ENCODE data around the gene SGSH. TPM values are rescaled to one million over a fixed set of nuclear protein-coding genes. Genes with fewer than 3 reads are reported as not detected.

Gene SGSH
- total and polyA plus RNA-seq, 3 donors from 2014 or later: 19.8 to 50.3 (median 29.7) TPM

GRCh38 chr17:80265205-80266068, 45.3 kb upstream of the SGSH start:
- intact Hi-C loops (cut with DNase I; ENCODE audit: low total_unique reads): no loop called here
- Histone ChIP-seq H3K36me3 (ENCODE audit: low read depth, missing control alignments) (no peaks in the 10 kb centered on the region), H3K27me3 (no peaks in the 10 kb centered on the region), H3K4me3 (no peak overlapping the region), H3K4me1 (peaks cover 18% of the 10 kb centered on the region), H3K9me3 (no peaks in the 10 kb centered on the region), H3K27ac (no peak overlapping the region)
- no peak for TF ChIP-seq POLR2A (IDR thresholded peaks at IDR 0.05)
- no peak for TF ChIP-seq CTCF (IDR thresholded peaks at IDR 0.05)
- 95% methylated on average over 17 of the region's 17 CpGs for WGBS, 2 donors
- DNase-seq: no peak

GRCh38 chr17:80264205-80265075, 44.3 kb upstream of the SGSH start:
- Histone ChIP-seq H3K27me3 (no peaks in the 10 kb centered on the region), H3K9me3 (no peaks in the 10 kb centered on the region), H3K4me1 (peaks cover 23% of the 10 kb centered on the region), H3K27ac (peak overlapping the region in 1 of 2 donors; percentile 59), H3K36me3 (ENCODE audit: low read depth, missing control alignments) (no peaks in the 10 kb centered on the region), H3K4me3 (peak overlapping the region in 1 of 2 donors; percentile 34)
- intact Hi-C loops (cut with DNase I; ENCODE audit: low total_unique reads): no loop called here
- TF ChIP-seq POLR2A (IDR thresholded peaks at IDR 0.05): no peak
- no peak for TF ChIP-seq CTCF (IDR thresholded peaks at IDR 0.05)
- 82 to 84% methylated on average over 19 of the region's 19 CpGs for WGBS, 2 donors
- DNase-seq: no peak

GRCh38 chr17:80263253-80264204, 43.4 kb upstream of the SGSH start:
- peak; percentile 90 for DNase-seq
- Histone ChIP-seq H3K36me3 (ENCODE audit: low read depth, missing control alignments) (no peaks in the 10 kb centered on the region), H3K4me1 (peaks cover 23% of the 10 kb centered on the region), H3K4me3 (peak overlapping the region; percentile 31 to 34), H3K9me3 (no peaks in the 10 kb centered on the region), H3K27me3 (no peaks in the 10 kb centered on the region), H3K27ac (peak overlapping the region; percentile 59 to 96)
- WGBS, 2 donors: 45 to 46% methylated on average over 10 to 19 of the region's 19 CpGs
- TF ChIP-seq CTCF (IDR thresholded peaks at IDR 0.05) (no peak), POLR2A (IDR thresholded peaks at IDR 0.05) (no peak)
- intact Hi-C loops (cut with DNase I; ENCODE audit: low total_unique reads): no loop called here

- H3K27me3 ChIP-seq: no peaks in the 10 kb centered on the region
- no peaks in the 10 kb centered on the region for H3K36me3 ChIP-seq (ENCODE audit: low read depth, missing control alignments)
- H3K9me3 ChIP-seq: no peaks in the 10 kb centered on the region
- TF ChIP-seq POLR2A (IDR thresholded peaks at IDR 0.05) (no peak), CTCF (IDR thresholded peaks at IDR 0.05) (no peak)
- no peak for DNase-seq
- no peak overlapping the region for H3K4me3 ChIP-seq
- intact Hi-C loops (cut with DNase I; ENCODE audit: low total_unique reads): no loop called here
- H3K4me1 ChIP-seq: peaks cover 23% of the 10 kb centered on the region
- peak overlapping the region; percentile 59 to 96 for H3K27ac ChIP-seq
- 53 to 70% methylated on average over 3 to 8 of the region's 8 CpGs for WGBS, 2 donors
Measured at GRCh38 chr17:80262775-80263244, 42.7 kb upstream of the SGSH start.

Measured in testis (tissue), 3 donors.